Nephron (organoid): ENCODE results near the gene ZNF81.

Experiments
- H3K27ac Mint-ChIP-seq, 3 experiments: 2 replicates each; pipeline ENCODE4 v1.8.0; 2020; ENCODE audit warnings: mixed read lengths in 3 of 3, mild to moderate bottlenecking in 2 of 3, moderate library complexity in 1 of 3
- H3K27me3 Mint-ChIP-seq: 2 replicates; pipeline ENCODE4 v1.8.0; 2021; ENCODE audit warnings: low read depth, mild to moderate bottlenecking, moderate library complexity, mixed read lengths
- H3K36me3 Mint-ChIP-seq: 2 replicates; pipeline ENCODE4 v1.8.0; 2020; ENCODE audit warnings: low read depth, mixed read lengths
- H3K4me1 Mint-ChIP-seq: 2 replicates; pipeline ENCODE4 v1.8.0; 2020; ENCODE audit warnings: mixed read lengths
- H3K4me3 Mint-ChIP-seq, 3 experiments: 2 replicates each; pipeline ENCODE4 v1.8.0; 2020; ENCODE audit warnings: mild to moderate bottlenecking in 3 of 3, mixed read lengths in 3 of 3, moderate library complexity in 2 of 3
- H3K9me3 Mint-ChIP-seq: 2 replicates; pipeline ENCODE4 v1.8.0; 2020; ENCODE audit warnings: mixed read lengths
- CTCF ChIP-seq, 3 experiments: fragments of 200-600 bp; sonication (generic); IDR thresholded peaks; one replicate each; pipeline ENCODE4 v1.5.0; 2021; ENCODE audit warnings: antibody characterized with exemption in 3 of 3; ENCODE audit not compliant: unreplicated experiment in 3 of 3

Gene ZNF81

GRCh38 chrX:47850901-47851300, 14.2 kb downstream of the ZNF81 start:
- Mint-ChIP-seq H3K4me1 (no peaks in the 10 kb centered on the region), H3K27ac (no peak overlapping the region), H3K4me3 (no peak overlapping the region), H3K36me3 (peaks cover 18% of the 10 kb centered on the region), H3K9me3 (peaks cover 3% of the 10 kb centered on the region), H3K27me3 (no peaks in the 10 kb centered on the region)
- TF ChIP-seq CTCF (IDR thresholded peaks at IDR 0.05; ENCODE audit: unreplicated experiment in 3 of 3) = no peak

- Mint-ChIP-seq H3K9me3 (peaks cover 3% of the 10 kb centered on the region), H3K27ac (peak overlapping the region in 2 of 3 experiments; percentile 18 to 58)
- peak; percentile 42 to 49 (median 44) for TF ChIP-seq CTCF (IDR thresholded peaks at IDR 0.05; ENCODE audit: unreplicated experiment in 3 of 3)
Measured at GRCh38 chrX:47854474-47854873, 17.8 kb downstream of the ZNF81 start.

GRCh38 chrX:47859686-47860085, 23.0 kb downstream of the ZNF81 start:
- Mint-ChIP-seq H3K36me3 (peaks cover 14% of the 10 kb centered on the region), H3K27me3 (no peaks in the 10 kb centered on the region), H3K27ac (no peak overlapping the region), H3K4me3 (no peak overlapping the region), H3K9me3 (no peaks in the 10 kb centered on the region), H3K4me1 (no peaks in the 10 kb centered on the region)
- TF ChIP-seq CTCF (IDR thresholded peaks at IDR 0.05; ENCODE audit: unreplicated experiment in 3 of 3) = no peak

More at GRCh38 chrX:47854474-47854873, 17.8 kb downstream of the ZNF81 start:
- peaks cover 16% of the 10 kb centered on the region for H3K36me3 Mint-ChIP-seq
- no peaks in the 10 kb centered on the region for H3K4me1 Mint-ChIP-seq
- no peaks in the 10 kb centered on the region for H3K27me3 Mint-ChIP-seq
- no peak overlapping the region for H3K4me3 Mint-ChIP-seq

GRCh38 chrX:47862680-47863079, 26.0 kb downstream of the ZNF81 start:
- peak overlapping the region; percentile 71 to 84 (median 74) for H3K27ac Mint-ChIP-seq
- H3K4me1 Mint-ChIP-seq = no peaks in the 10 kb centered on the region
- peaks cover 11% of the 10 kb centered on the region for H3K36me3 Mint-ChIP-seq
- no peaks in the 10 kb centered on the region for H3K9me3 Mint-ChIP-seq
- no peak overlapping the region for H3K4me3 Mint-ChIP-seq
- TF ChIP-seq CTCF (IDR thresholded peaks at IDR 0.05; ENCODE audit: unreplicated experiment in 3 of 3) = no peak
- H3K27me3 Mint-ChIP-seq = no peaks in the 10 kb centered on the region

- H3K4me1 Mint-ChIP-seq = no peaks in the 10 kb centered on the region
- peak overlapping the region in 2 of 3 experiments; percentile 74 to 84 for H3K27ac Mint-ChIP-seq
- no peak for TF ChIP-seq CTCF (IDR thresholded peaks at IDR 0.05; ENCODE audit: unreplicated experiment in 3 of 3)
- H3K36me3 Mint-ChIP-seq = peaks cover 11% of the 10 kb centered on the region
- H3K27me3 Mint-ChIP-seq = no peaks in the 10 kb centered on the region
- H3K9me3 Mint-ChIP-seq = no peaks in the 10 kb centered on the region
- no peak overlapping the region for H3K4me3 Mint-ChIP-seq
Measured at GRCh38 chrX:47863187-47863586, 26.5 kb downstream of the ZNF81 start.

- Mint-ChIP-seq H3K36me3 (peaks cover 5% of the 10 kb centered on the region), H3K9me3 (no peaks in the 10 kb centered on the region), H3K4me1 (no peaks in the 10 kb centered on the region), H3K27me3 (no peaks in the 10 kb centered on the region), H3K4me3 (no peak overlapping the region), H3K27ac (no peak overlapping the region)
- TF ChIP-seq CTCF (IDR thresholded peaks at IDR 0.05; ENCODE audit: unreplicated experiment in 3 of 3) = no peak
Measured at GRCh38 chrX:47864300-47864699, 27.6 kb downstream of the ZNF81 start.
